A673 (cell line): ENCODE data around the gene MIEF1. TPM values are rescaled to one million over a fixed set of nuclear protein-coding genes. Genes with fewer than 3 reads are reported as not detected.
A peak's percentile ranks its signal among the peaks of the same experiment; 100 is the strongest.

ENCODE experiments used
- BruUV-seq: library from RNA; stranded (reverse); fragments of 400-500 nt; replicated peaks from 2 replicates; lab custom pipeline; 2021; lab: Mats Ljungman, UMichigan
- CTCF ChIA-PET: fragments of 300-600 bp; sonication (Branson Sonifier 250); formaldehyde crosslinking; loops from one replicate; lab custom pipeline; 2022; ENCODE audit warnings: antibody characterized with exemption; lab: Charles Lee
- POLR2A ChIA-PET: fragments of 300-600 bp; sonication (Branson Sonifier 250); formaldehyde crosslinking; loops from one replicate; lab custom pipeline; 2022; ENCODE audit warnings: antibody characterized with exemption; ENCODE audit not compliant: low non-redundant PET; lab: Charles Lee
- DNase-seq: peaks from one replicate; pipeline ENCODE4 v3.0.0-alpha.2; 2015; ENCODE audit warnings: low spot score
- H3K27ac ChIP-seq: fragments of 200-600 bp; sonication (generic); 2 replicates; pipeline ENCODE4 v1.5.1; 2016; ENCODE audit warnings: mixed run types, low read depth, mild to moderate bottlenecking, mixed read lengths, antibody characterized with exemption, low read length; ENCODE audit not compliant: poor library complexity, severe bottlenecking
- H3K27me3 ChIP-seq: fragments of 200-600 bp; sonication (generic); replicated peaks from 2 replicates; pipeline ENCODE4 v1.6.1; 2017; ENCODE audit warnings: mixed run types, low read depth, mild to moderate bottlenecking, mixed read lengths, antibody characterized with exemption, low read length; ENCODE audit not compliant: insufficient read depth, poor library complexity
- H3K36me3 ChIP-seq: fragments of 200-600 bp; sonication (generic); 2 replicates; pipeline ENCODE4 v1.6.1; 2016; ENCODE audit warnings: mixed run types, mild to moderate bottlenecking, mixed read lengths, antibody characterized with exemption, low read length; ENCODE audit not compliant: insufficient read depth, poor library complexity, severe bottlenecking
- H3K4me1 ChIP-seq: fragments of 200-600 bp; sonication (generic); 2 replicates; pipeline ENCODE4 v1.6.1; 2017; ENCODE audit warnings: mixed run types, mild to moderate bottlenecking, mixed read lengths, antibody characterized with exemption, low read length; ENCODE audit not compliant: insufficient read depth, poor library complexity, severe bottlenecking
- H3K4me3 ChIP-seq: fragments of 200-600 bp; sonication (generic); 2 replicates; pipeline ENCODE4 v1.5.1; 2016; ENCODE audit warnings: low read depth, mixed run types, mild to moderate bottlenecking, mixed read lengths, low read length; ENCODE audit not compliant: poor library complexity, severe bottlenecking
- H3K9me3 ChIP-seq: fragments of 200-600 bp; sonication (generic); 2 replicates; pipeline ENCODE4 v1.6.1; 2016; ENCODE audit warnings: mixed run types, low read depth, mild to moderate bottlenecking, mixed read lengths, antibody characterized with exemption, low read length; ENCODE audit not compliant: poor library complexity, severe bottlenecking
- EZH2 ChIP-seq: fragments of 200-600 bp; sonication (generic); IDR thresholded peaks from 2 replicates; pipeline ENCODE4 v1.6.1; 2017; ENCODE audit warnings: borderline replicate concordance, low read depth, mild to moderate bottlenecking, mixed read lengths, antibody characterized with exemption, low read length; ENCODE audit not compliant: poor library complexity, severe bottlenecking
- intact Hi-C: fragments of 100-400 bp; cut with micrococcal nuclease; formaldehyde crosslinking; loops from one replicate; pipeline ENCODE4 v1.10.0; 2022; ENCODE audit not compliant: unreplicated experiment
- total RNA-seq: library from RNA; stranded (reverse); gene quantifications from 2 replicates; pipeline ENCODE4 v1.2.3, GENCODE V29; 2021
- TF ChIP-seq, protein P1 (sequence below): fragments of 300-800, 200-600 bp; sonication (generic); conservative IDR thresholded peaks from 2 replicates; pipeline ENCODE4 v1.5.1; 2017; ENCODE audit warnings: low read depth, mild to moderate bottlenecking, antibody characterized with exemption, low read length, moderate library complexity, mixed read lengths

The MIEF1 gene
- total RNA-seq, 1 experiment from 2014 or later: 55.1 TPM

DNA sequence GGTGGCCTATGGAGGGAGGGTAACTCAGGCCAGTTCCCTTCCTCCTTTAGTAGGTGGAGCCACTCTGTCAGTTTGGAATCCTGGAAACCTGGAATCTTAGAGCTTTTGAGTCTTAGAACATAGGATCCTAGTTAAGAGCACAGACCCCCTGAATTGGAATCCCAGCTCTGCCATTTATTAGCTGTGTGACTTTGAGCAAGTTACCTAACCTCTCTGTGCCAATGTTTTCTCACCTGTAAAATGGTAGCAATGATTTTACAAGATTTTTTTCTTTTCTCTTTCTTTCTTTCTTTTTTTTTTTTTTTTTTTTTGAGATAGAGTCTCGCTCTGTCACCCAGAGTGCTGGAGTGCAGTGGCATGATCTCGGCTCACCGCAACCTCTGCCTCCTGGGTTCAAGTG is 51.3 kb downstream of the MIEF1 start:
- Histone ChIP-seq H3K9me3 (no peaks in the 10 kb centered on the region), H3K27ac (no peak overlapping the region), H3K27me3 (peaks cover 34% of the 10 kb centered on the region), H3K36me3 (no peaks in the 10 kb centered on the region), H3K4me3 (no peak overlapping the region), H3K4me1 (no peaks in the 10 kb centered on the region)
- CTCF ChIA-PET: no interaction called here
- intact Hi-C loops: no loop called here
- POLR2A ChIA-PET: interaction anchor here (0.6 kb wide), 1 partner anchor 444 kb away, joined by 3 read pairs; no protein-coding TSS in a partner anchor
- no peak for DNase-seq
- TF ChIP-seq EZH2: no peak
- TF ChIP-seq, protein P1, sequence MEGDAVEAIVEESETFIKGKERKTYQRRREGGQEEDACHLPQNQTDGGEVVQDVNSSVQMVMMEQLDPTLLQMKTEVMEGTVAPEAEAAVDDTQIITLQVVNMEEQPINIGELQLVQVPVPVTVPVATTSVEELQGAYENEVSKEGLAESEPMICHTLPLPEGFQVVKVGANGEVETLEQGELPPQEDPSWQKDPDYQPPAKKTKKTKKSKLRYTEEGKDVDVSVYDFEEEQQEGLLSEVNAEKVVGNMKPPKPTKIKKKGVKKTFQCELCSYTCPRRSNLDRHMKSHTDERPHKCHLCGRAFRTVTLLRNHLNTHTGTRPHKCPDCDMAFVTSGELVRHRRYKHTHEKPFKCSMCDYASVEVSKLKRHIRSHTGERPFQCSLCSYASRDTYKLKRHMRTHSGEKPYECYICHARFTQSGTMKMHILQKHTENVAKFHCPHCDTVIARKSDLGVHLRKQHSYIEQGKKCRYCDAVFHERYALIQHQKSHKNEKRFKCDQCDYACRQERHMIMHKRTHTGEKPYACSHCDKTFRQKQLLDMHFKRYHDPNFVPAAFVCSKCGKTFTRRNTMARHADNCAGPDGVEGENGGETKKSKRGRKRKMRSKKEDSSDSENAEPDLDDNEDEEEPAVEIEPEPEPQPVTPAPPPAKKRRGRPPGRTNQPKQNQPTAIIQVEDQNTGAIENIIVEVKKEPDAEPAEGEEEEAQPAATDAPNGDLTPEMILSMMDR: no peak
- BruUV-seq: no TSS peak

DNA sequence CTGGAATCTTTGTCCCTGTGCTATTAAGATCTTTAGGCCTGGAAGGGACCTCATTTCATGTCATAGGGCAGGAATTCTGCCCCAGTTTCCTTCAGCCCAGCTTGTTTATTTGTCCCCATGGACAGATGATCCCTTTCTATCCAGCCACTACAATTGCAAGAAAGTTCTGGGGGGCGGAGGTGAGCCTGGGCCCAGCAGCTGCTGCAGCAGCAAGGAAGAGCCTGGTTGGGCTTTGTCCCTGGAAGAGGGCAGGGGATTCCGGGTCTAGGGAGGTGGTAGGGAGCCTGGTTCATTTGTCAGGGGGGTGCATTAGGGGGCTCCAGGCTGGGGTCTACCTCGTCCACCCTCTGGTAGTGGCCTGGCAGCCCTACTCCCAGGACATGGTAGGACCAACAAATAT is 52.1 kb downstream of the MIEF1 start:
- no peak for TF ChIP-seq EZH2
- TF ChIP-seq, protein P1: no peak
- BruUV-seq: no TSS peak
- no peak overlapping the region for H3K4me3 ChIP-seq
- H3K27ac ChIP-seq: no peak overlapping the region
- intact Hi-C loops: no loop called here
- CTCF ChIA-PET: interaction anchor here (0.6 kb wide), 1 partner anchor 883 kb away, joined by 3 read pairs; no protein-coding TSS in a partner anchor
- POLR2A ChIA-PET: no interaction called here
- no peaks in the 10 kb centered on the region for H3K4me1 ChIP-seq
- H3K36me3 ChIP-seq: no peaks in the 10 kb centered on the region
- no peak for DNase-seq
- H3K27me3 ChIP-seq: peaks cover 41% of the 10 kb centered on the region
- no peaks in the 10 kb centered on the region for H3K9me3 ChIP-seq

DNA sequence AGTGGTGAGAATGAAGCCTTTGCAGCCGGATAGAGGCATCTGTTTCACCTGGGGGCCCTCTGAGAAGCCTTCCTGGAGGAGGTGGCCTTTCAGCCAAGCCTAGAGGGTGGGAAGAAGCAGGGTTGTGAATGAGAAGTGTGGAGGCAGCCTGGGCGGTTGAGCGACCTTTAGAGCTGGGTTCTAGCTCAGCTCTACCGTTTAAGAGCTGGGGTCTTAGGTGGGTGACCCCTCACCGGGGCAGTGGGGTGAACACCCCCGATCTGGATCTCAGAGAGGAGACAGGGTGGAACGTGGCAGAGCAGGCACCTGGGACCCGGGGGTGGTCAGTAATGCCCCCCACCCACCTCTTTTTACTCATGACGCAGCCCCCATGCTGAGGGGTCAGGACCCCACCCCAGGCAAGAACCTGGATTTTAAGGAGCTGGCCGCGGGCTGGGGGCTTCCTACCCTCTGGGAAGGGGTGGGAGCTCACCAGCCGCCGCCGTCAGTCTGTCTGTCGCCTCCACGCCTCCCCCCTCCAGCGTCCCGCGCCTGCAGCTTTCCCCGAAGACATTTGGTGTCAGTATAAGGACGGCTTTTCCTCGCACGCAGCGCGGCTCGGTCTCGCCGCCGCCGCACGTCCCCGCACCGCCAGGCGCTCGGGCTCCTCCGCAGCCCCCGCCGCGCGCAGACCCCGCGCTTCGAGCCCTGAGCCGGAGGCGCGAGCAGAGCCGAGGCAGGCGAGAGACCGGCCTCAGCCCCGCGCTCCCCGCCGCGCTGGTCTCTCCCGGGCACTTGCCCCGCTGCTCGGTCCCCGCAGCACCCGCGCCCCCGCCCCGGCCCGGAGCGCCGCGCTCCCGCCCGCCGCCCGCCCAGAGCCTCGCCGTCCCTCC is 55.1 kb downstream of the MIEF1 start:
- intact Hi-C loops: no loop called here
- Histone ChIP-seq H3K4me3 (peak overlapping the region; percentile 38), H3K4me1 (no peaks in the 10 kb centered on the region), H3K27ac (no peak overlapping the region), H3K9me3 (no peaks in the 10 kb centered on the region), H3K27me3 (peaks cover 36% of the 10 kb centered on the region), H3K36me3 (no peaks in the 10 kb centered on the region)
- CTCF ChIA-PET: no interaction called here
- POLR2A ChIA-PET: no interaction called here
- DNase-seq: peak; percentile 49
- TF ChIP-seq EZH2: no peak
- TF ChIP-seq, protein P1: peak; percentile 45
- no TSS peak for BruUV-seq
